Germinal center (tissue), 1 donor: ENCODE measurements around the gene PCMT1.

Experiments used
- DNase-seq: peaks from one replicate; pipeline ENCODE4 v3.0.0; 2012; ENCODE audit warnings: mixed read lengths, low spot score

PCMT1 gene

GRCh38 chr6:149855040-149855654, 105.6 kb downstream of the PCMT1 start:
- DNase-seq, result no peak

- DNase-seq, result no peak
Observed at GRCh38 chr6:149855741-149856140, 106.2 kb downstream of the PCMT1 start.

GRCh38 chr6:149856256-149856994, 106.9 kb downstream of the PCMT1 start:
- no peak for DNase-seq

GRCh38 chr6:149857541-149857940, 108.0 kb downstream of the PCMT1 start:
- DNase-seq, result no peak

GRCh38 chr6:149859368-149859767, 109.8 kb downstream of the PCMT1 start:
- DNase-seq, result no peak

GRCh38 chr6:149859938-149860337, 110.4 kb downstream of the PCMT1 start:
- DNase-seq, result no peak

GRCh38 chr6:149860513-149860833, 110.9 kb downstream of the PCMT1 start:
- DNase-seq, result no peak
